ENCODE results near the gene AFG3L2. TPM values are rescaled to one million over a fixed set of nuclear protein-coding genes. Genes with fewer than 3 reads are reported as not detected.

The AFG3L2 gene
- total and polyA plus RNA-seq, 2 experiments from 2014 or later, result 44.1 to 60.8 TPM

- Histone ChIP-seq H3K4me1 (ENCODE audit: insufficient read depth) (no peaks in the 10 kb centered on the region), H4K20me1 (ENCODE audit: insufficient read depth, poor library complexity, severe bottlenecking) (no peaks in the 10 kb centered on the region), H3K36me3 (replicated peaks; ENCODE audit: insufficient read depth, low read depth) (no peaks in the 10 kb centered on the region), H3K27me3 (no peaks in the 10 kb centered on the region), H3K4me2 (peak overlapping the region; percentile 30), H3K9me2 (replicated peaks; ENCODE audit: insufficient read depth) (no peaks in the 10 kb centered on the region), H3K27ac (peak overlapping the region; percentile 51), H3K4me3 (no peak overlapping the region), H3K9me3 (ENCODE audit: low read depth) (no peaks in the 10 kb centered on the region), H3K79me2 (peaks cover 4% of the 10 kb centered on the region), H2AFZ (no peak overlapping the region)
- TF ChIP-seq CTCF (IDR thresholded peaks at IDR 0.05; ENCODE audit: poor library complexity) (no peak), EZH2phosphoT487 (IDR thresholded peaks at IDR 0.05; ENCODE audit: low read depth, severe bottlenecking, unreplicated experiment) (no peak), EZH2 (IDR thresholded peaks at IDR 0.05; ENCODE audit: borderline replicate concordance) (no peak)
- peak; percentile 69 for DNase-seq (ENCODE audit: low spot score)
- WGBS (ENCODE audit: low lambda C conversion rate, missing lambda C conversion rate), result 54% methylated on average over 6 of the region's 6 CpGs
These were observed 26.8 kb upstream of the AFG3L2 start for GRCh38 chr18:12403601-12404506.

GRCh38 chr18:12401881-12402280 lies 24.9 kb upstream of the AFG3L2 start:
- H3K9me3 ChIP-seq (ENCODE audit: low read depth), result no peaks in the 10 kb centered on the region
- H3K4me3 ChIP-seq, result no peak overlapping the region
- no peak for DNase-seq (ENCODE audit: low spot score)
- H3K27me3 ChIP-seq, result no peaks in the 10 kb centered on the region
- H3K4me2 ChIP-seq, result no peak overlapping the region
- H3K4me1 ChIP-seq (ENCODE audit: insufficient read depth), result no peaks in the 10 kb centered on the region
- H2AFZ ChIP-seq, result no peak overlapping the region
- no peak overlapping the region for H3K27ac ChIP-seq
- no peaks in the 10 kb centered on the region for H3K79me2 ChIP-seq
- H3K36me3 ChIP-seq (replicated peaks; ENCODE audit: insufficient read depth, low read depth), result no peaks in the 10 kb centered on the region
- no peaks in the 10 kb centered on the region for H4K20me1 ChIP-seq (ENCODE audit: insufficient read depth, poor library complexity, severe bottlenecking)
- H3K9me2 ChIP-seq (replicated peaks; ENCODE audit: insufficient read depth), result no peaks in the 10 kb centered on the region
- TF ChIP-seq CTCF (IDR thresholded peaks at IDR 0.05; ENCODE audit: poor library complexity), result no peak
- no peak for TF ChIP-seq EZH2phosphoT487 (IDR thresholded peaks at IDR 0.05; ENCODE audit: low read depth, severe bottlenecking, unreplicated experiment)
- no peak for TF ChIP-seq EZH2 (IDR thresholded peaks at IDR 0.05; ENCODE audit: borderline replicate concordance)
- WGBS (ENCODE audit: low lambda C conversion rate, missing lambda C conversion rate), result 82% methylated on average over 9 of the region's 9 CpGs

- Histone ChIP-seq H3K27me3 (no peaks in the 10 kb centered on the region), H3K79me2 (no peaks in the 10 kb centered on the region), H3K4me3 (no peak overlapping the region), H3K9me3 (ENCODE audit: low read depth) (no peaks in the 10 kb centered on the region), H3K4me1 (ENCODE audit: insufficient read depth) (no peaks in the 10 kb centered on the region), H2AFZ (no peak overlapping the region), H3K36me3 (replicated peaks; ENCODE audit: insufficient read depth, low read depth) (no peaks in the 10 kb centered on the region), H3K9me2 (replicated peaks; ENCODE audit: insufficient read depth) (no peaks in the 10 kb centered on the region), H3K27ac (no peak overlapping the region), H4K20me1 (ENCODE audit: insufficient read depth, poor library complexity, severe bottlenecking) (no peaks in the 10 kb centered on the region), H3K4me2 (no peak overlapping the region)
- DNase-seq (ENCODE audit: low spot score), result no peak
- 99% methylated on average over 5 of the region's 5 CpGs for WGBS (ENCODE audit: low lambda C conversion rate, missing lambda C conversion rate)
- TF ChIP-seq EZH2phosphoT487 (IDR thresholded peaks at IDR 0.05; ENCODE audit: low read depth, severe bottlenecking, unreplicated experiment) (no peak), EZH2 (IDR thresholded peaks at IDR 0.05; ENCODE audit: borderline replicate concordance) (no peak), CTCF (IDR thresholded peaks at IDR 0.05; ENCODE audit: poor library complexity) (no peak)
These were observed 22.2 kb upstream of the AFG3L2 start for GRCh38 chr18:12399231-12399630.
